ENCODE measurements around the gene TEX30.
"Not testable (repeated sequence)": the region's sequence is repeated elsewhere in the genome, so short reads cannot be mapped to it uniquely, and the experiment has no call there.

Gene TEX30

GRCh38 chr13:102773441-102774213 lies at the start of gene TEX30:
Gene TEX30, minus strand, starts transcription at chr13:102773786. Its CDS starts 3,760 bp downstream, at chr13:102770026.
- peak in 1 of 2 experiments; percentile 85 for DNase-seq

- DNase-seq: no peak
Measured at GRCh38 chr13:102817907-102818306, 44.3 kb upstream of the TEX30 start.

- no peak for DNase-seq
Measured at GRCh38 chr13:102817241-102817640, 43.7 kb upstream of the TEX30 start.

- DNase-seq: no peak
Measured at GRCh38 chr13:102816708-102817107, 43.1 kb upstream of the TEX30 start.

- DNase-seq: no peak
Measured at GRCh38 chr13:102815788-102816187, 42.2 kb upstream of the TEX30 start.

GRCh38 chr13:102814793-102815192 lies 41.2 kb upstream of the TEX30 start:
- DNase-seq: no peak

- DNase-seq: no peak
Measured at GRCh38 chr13:102814025-102814607, 40.5 kb upstream of the TEX30 start.

- no peak for DNase-seq
Measured at GRCh38 chr13:102812611-102813287, 39.2 kb upstream of the TEX30 start.

- DNase-seq: no peak
Measured at GRCh38 chr13:102807699-102808098, 34.1 kb upstream of the TEX30 start.

GRCh38 chr13:102805680-102806079 lies 32.1 kb upstream of the TEX30 start:
- no peak for DNase-seq

GRCh38 chr13:102800145-102801041 lies 26.8 kb upstream of the TEX30 start:
- peak; percentile 16 to 63 for DNase-seq

- DNase-seq: no peak
Measured at GRCh38 chr13:102799426-102800144, 26.0 kb upstream of the TEX30 start.

- DNase-seq: peak; percentile 56 to 85
Measured at GRCh38 chr13:102798581-102799425, 25.2 kb upstream of the TEX30 start, which contains the start of the genes BIVM and POGLUT2. Gene BIVM, plus strand, starts transcription at chr13:102799119. Its CDS starts 8,149 bp downstream, at chr13:102807268. Gene POGLUT2, minus strand, starts transcription at chr13:102798976. Its CDS starts 306 bp downstream, at chr13:102798670.

- no peak for DNase-seq
Measured at GRCh38 chr13:102793611-102794355, 20.2 kb upstream of the TEX30 start.

GRCh38 chr13:102792396-102792795 lies 18.8 kb upstream of the TEX30 start:
- no peak for DNase-seq

GRCh38 chr13:102788683-102789082 lies 15.1 kb upstream of the TEX30 start:
- no peak for DNase-seq

GRCh38 chr13:102784483-102784882 lies 10.9 kb upstream of the TEX30 start:
- no peak for DNase-seq

GRCh38 chr13:102781591-102781990 lies 8.0 kb upstream of the TEX30 start:
- DNase-seq: no peak

GRCh38 chr13:102780656-102781055 lies 7.1 kb upstream of the TEX30 start:
- DNase-seq: not testable (repeated sequence)

Measured in NCI-H446 (cell line).